ENCODE results near the gene ANO1.

The ANO1 gene

DNA sequence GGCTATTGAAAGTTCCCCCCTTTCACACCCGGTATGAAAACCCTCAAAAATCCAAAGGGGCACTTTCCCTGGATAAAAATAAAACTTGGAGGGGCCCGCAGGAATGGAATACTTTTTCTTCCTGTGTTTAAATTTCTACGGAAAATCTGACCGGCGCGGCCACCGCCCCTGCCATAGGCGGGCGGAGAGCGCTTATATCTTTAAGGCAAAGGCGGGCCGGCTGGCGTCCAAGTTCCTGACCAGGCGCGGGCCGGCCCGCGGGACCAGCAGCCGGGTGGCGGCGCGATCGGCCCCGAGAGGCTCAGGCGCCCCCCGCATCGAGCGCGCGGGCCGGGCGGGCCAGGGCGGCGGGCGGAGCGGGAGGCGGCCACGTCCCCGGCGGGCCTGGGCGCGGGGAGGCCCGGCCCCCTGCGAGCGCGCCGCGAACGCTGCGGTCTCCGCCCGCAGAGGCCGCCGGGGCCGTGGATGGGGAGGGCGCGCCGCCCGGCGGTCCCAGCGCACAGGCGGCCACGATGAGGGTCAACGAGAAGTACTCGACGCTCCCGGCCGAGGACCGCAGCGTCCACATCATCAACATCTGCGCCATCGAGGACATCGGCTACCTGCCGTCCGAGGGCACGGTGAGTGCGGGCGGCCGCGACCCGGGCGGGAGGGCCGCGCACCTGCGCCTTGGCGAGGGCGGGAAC is at the start of gene ANO1:
TSS of gene ANO1 (plus strand) at position 223 of the 686 bp plus-strand sequence. CDS start at position 513, 290 bp downstream.
- H3F3A ChIP-seq (ENCODE audit: insufficient read depth): no peaks in the 10 kb centered on the region
- H3K9me3 ChIP-seq (ENCODE audit: insufficient read depth, low read length): no peaks in the 10 kb centered on the region
- H4K20me1 ChIP-seq (ENCODE audit: low read depth, low read length): no peaks in the 10 kb centered on the region
- no peak within 1 kb of the TSS for H3K9ac ChIP-seq (ENCODE audit: low read length)
- no peaks in the 10 kb centered on the region for H3K79me2 ChIP-seq (ENCODE audit: insufficient read depth, low read length)
- H3K27me3 ChIP-seq (ENCODE audit: low read length): no peaks in the 10 kb centered on the region
- H3K4me2 ChIP-seq (ENCODE audit: low read depth, low read length, poor library complexity, severe bottlenecking): no peak within 1 kb of the TSS
- H3K36me3 ChIP-seq (ENCODE audit: low read length): no peaks in the 10 kb centered on the region
- no peaks in the 10 kb centered on the region for H3K9me2 ChIP-seq (replicated peaks; ENCODE audit: insufficient read depth, low read length)
- TF ChIP-seq CTCF (IDR thresholded peaks at IDR 0.05; ENCODE audit: insufficient read depth, low read length, poor library complexity, severe bottlenecking) (no peak), EZH2phosphoT487 (conservative IDR thresholded peaks at IDR 0.05; ENCODE audit: low read length) (no peak)
- H3K27ac ChIP-seq (ENCODE audit: low read depth, low read length): no peak within 1 kb of the TSS
- no peak within 1 kb of the TSS for H2AFZ ChIP-seq (ENCODE audit: low read depth, low read length, severe bottlenecking)
- no peak within 1 kb of the TSS for H3K4me3 ChIP-seq (ENCODE audit: insufficient read depth, low read length, poor library complexity, severe bottlenecking)

GRCh38 chr11:70029115-70029860 is 48.8 kb upstream of the ANO1 start:
- Histone ChIP-seq H3K9me3 (ENCODE audit: insufficient read depth, low read length) (no peaks in the 10 kb centered on the region), H3K4me3 (ENCODE audit: insufficient read depth, low read length, poor library complexity, severe bottlenecking) (no peak overlapping the region), H3K4me2 (ENCODE audit: low read depth, low read length, poor library complexity, severe bottlenecking) (no peak overlapping the region), H3K36me3 (ENCODE audit: low read length) (no peaks in the 10 kb centered on the region), H3F3A (ENCODE audit: insufficient read depth) (no peaks in the 10 kb centered on the region), H2AFZ (ENCODE audit: low read depth, low read length, severe bottlenecking) (no peak overlapping the region), H4K20me1 (ENCODE audit: low read depth, low read length) (no peaks in the 10 kb centered on the region), H3K27ac (ENCODE audit: low read depth, low read length) (no peak overlapping the region), H3K9ac (ENCODE audit: low read length) (no peak overlapping the region), H3K79me2 (ENCODE audit: insufficient read depth, low read length) (no peaks in the 10 kb centered on the region), H3K27me3 (ENCODE audit: low read length) (no peaks in the 10 kb centered on the region), H3K9me2 (replicated peaks; ENCODE audit: insufficient read depth, low read length) (no peaks in the 10 kb centered on the region)
- TF ChIP-seq EZH2phosphoT487 (conservative IDR thresholded peaks at IDR 0.05; ENCODE audit: low read length) (no peak), CTCF (IDR thresholded peaks at IDR 0.05; ENCODE audit: insufficient read depth, low read length, poor library complexity, severe bottlenecking) (no peak)

DNA sequence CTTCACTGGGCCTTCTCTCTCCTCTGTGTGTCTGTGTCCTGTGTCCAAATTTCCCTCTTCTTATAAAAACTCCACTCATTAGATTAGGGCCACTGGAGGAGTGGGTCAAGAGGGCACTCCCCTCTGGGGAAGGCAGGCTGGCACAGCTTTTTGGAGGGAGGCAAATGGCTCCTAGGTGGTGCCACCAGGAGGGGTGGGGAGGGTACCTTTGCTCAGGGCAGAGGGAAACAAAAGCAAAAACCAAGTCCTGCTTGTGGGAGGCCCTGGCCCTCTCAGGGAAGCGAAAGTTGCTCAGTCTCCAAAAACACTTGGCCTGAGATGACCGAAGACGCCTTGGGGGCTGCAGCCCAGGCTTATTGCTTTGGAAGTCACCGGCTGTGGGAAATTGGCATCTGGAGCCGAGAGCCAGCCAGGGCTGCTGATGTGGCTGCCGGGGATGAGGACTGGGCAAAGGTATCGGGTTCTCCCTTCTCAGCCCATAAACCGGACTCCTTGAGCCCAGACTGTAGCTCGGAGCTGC is 48.2 kb upstream of the ANO1 start:
- H3F3A ChIP-seq (ENCODE audit: insufficient read depth): no peaks in the 10 kb centered on the region
- no peaks in the 10 kb centered on the region for H3K9me3 ChIP-seq (ENCODE audit: insufficient read depth, low read length)
- H4K20me1 ChIP-seq (ENCODE audit: low read depth, low read length): no peaks in the 10 kb centered on the region
- no peaks in the 10 kb centered on the region for H3K36me3 ChIP-seq (ENCODE audit: low read length)
- no peaks in the 10 kb centered on the region for H3K9me2 ChIP-seq (replicated peaks; ENCODE audit: insufficient read depth, low read length)
- no peak overlapping the region for H3K4me3 ChIP-seq (ENCODE audit: insufficient read depth, low read length, poor library complexity, severe bottlenecking)
- TF ChIP-seq EZH2phosphoT487 (conservative IDR thresholded peaks at IDR 0.05; ENCODE audit: low read length): no peak
- no peak for TF ChIP-seq CTCF (IDR thresholded peaks at IDR 0.05; ENCODE audit: insufficient read depth, low read length, poor library complexity, severe bottlenecking)
- no peak overlapping the region for H3K27ac ChIP-seq (ENCODE audit: low read depth, low read length)
- H3K27me3 ChIP-seq (ENCODE audit: low read length): no peaks in the 10 kb centered on the region
- no peak overlapping the region for H3K9ac ChIP-seq (ENCODE audit: low read length)
- H3K4me2 ChIP-seq (ENCODE audit: low read depth, low read length, poor library complexity, severe bottlenecking): no peak overlapping the region
- no peaks in the 10 kb centered on the region for H3K79me2 ChIP-seq (ENCODE audit: insufficient read depth, low read length)
- H2AFZ ChIP-seq (ENCODE audit: low read depth, low read length, severe bottlenecking): no peak overlapping the region

Measured in SU-DHL-6 (cell line).